ENCODE data around the gene ELP5.

The ELP5 gene

GRCh38 chr17:7293159-7293558 is 41.1 kb downstream of the ELP5 start:
- H3K4ac ChIP-seq (ENCODE audit: low read depth, low read length), result no peak overlapping the region
- H3K9ac ChIP-seq (ENCODE audit: low read length), result no peak overlapping the region
- H4K91ac ChIP-seq (ENCODE audit: low read depth, low read length), result no peak overlapping the region
- peaks cover 23% of the 10 kb centered on the region for H3K27me3 ChIP-seq (ENCODE audit: insufficient read depth, low read length)
- H4K12ac ChIP-seq (ENCODE audit: low read depth, low read length), result no peak overlapping the region
- H3K18ac ChIP-seq (ENCODE audit: low read length), result no peak overlapping the region
- H3K4me2 ChIP-seq (ENCODE audit: low read length), result no peak overlapping the region
- H3K36me3 ChIP-seq (ENCODE audit: control insufficient read depth in 1 of 2, insufficient read depth in 2 of 2, low read length in 2 of 2), result no peaks in the 10 kb centered on the region
- H2AK5ac ChIP-seq (ENCODE audit: low read length), result no peak overlapping the region
- H2BK12ac ChIP-seq (ENCODE audit: low read length), result no peak overlapping the region
- peaks cover 5% of the 10 kb centered on the region for H3K9me3 ChIP-seq (ENCODE audit: insufficient read depth, low read depth, low read length)
- H2BK5ac ChIP-seq (ENCODE audit: low read depth, low read length, poor library complexity), result no peak overlapping the region
- H3K14ac ChIP-seq (ENCODE audit: low read length), result no peak overlapping the region
- no peaks in the 10 kb centered on the region for H3K79me2 ChIP-seq (ENCODE audit: control insufficient read depth, insufficient read depth, low read length, poor library complexity)
- WGBS (ENCODE audit: extremely low coverage, insufficient coverage, insufficient read length), result no CpG with 5 or more reads among the region's 11 CpGs
- no peak overlapping the region for H4K8ac ChIP-seq (ENCODE audit: low read depth, low read length)
- DNase-seq, result no peak
- peaks cover 4 to 8% of the 10 kb centered on the region in 2 experiments for H3K4me1 ChIP-seq (ENCODE audit: control insufficient read depth in 1 of 2, insufficient read depth in 2 of 2, low read length in 2 of 2)
- no peak overlapping the region for H2AFZ ChIP-seq (ENCODE audit: insufficient read depth, low read length, poor library complexity)
- no peaks in the 10 kb centered on the region for H3K79me1 ChIP-seq (ENCODE audit: low read length)
- no peak overlapping the region for H3K27ac ChIP-seq (ENCODE audit: low read depth, low read length)
- no peak overlapping the region for H3K23ac ChIP-seq (ENCODE audit: low read length)
- no peak overlapping the region for H2BK120ac ChIP-seq (ENCODE audit: insufficient read depth, low read length, poor library complexity)
- no peak overlapping the region for H3K4me3 ChIP-seq (ENCODE audit: low read depth, low read length)

DNA sequence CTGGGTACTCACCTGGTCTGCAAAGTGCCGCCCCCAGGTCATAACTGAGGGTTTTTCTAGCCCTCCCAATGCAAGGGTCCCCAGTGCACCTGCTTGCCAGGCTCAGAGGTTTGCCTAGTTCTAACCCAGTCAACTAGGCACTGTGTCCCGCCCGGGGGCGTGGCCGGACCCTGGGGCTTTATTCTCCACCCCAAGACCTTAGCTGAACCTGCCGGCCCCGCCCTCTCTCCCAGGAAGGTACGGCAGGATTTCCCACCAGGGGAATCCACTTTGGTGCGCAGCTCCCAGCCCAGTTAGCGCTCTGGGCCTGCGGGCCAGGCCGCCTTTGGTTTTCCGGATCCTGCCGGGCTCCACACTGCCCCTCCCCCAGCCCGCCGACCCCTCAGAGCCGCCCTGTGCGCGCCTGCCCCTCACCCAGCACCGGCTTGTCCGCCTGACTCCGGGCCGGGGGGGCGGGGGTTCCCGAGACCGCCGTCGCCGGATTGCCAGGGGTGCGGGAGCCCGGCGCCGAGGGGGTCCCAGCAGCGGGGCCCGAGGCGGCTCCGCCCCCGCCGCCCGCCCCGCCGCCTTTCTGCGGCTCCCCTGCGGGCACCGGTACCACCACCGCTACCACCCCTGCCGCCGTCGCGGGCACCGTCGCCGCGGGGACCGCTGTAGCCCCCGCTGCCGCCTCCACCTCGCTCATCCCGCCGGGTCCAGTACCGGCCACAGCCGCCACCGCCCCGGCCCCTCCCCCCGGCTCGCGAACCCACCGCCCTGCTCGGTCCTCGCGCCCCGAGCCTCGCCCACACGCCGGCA is 42.0 kb downstream of the ELP5 start:
- no peak overlapping the region for H2BK5ac ChIP-seq (ENCODE audit: low read depth, low read length, poor library complexity)
- H2AFZ ChIP-seq (ENCODE audit: insufficient read depth, low read length, poor library complexity), result no peak overlapping the region
- WGBS (ENCODE audit: extremely low coverage, insufficient coverage, insufficient read length), result no CpG with 5 or more reads among the region's 75 CpGs
- H3K27ac ChIP-seq (ENCODE audit: low read depth, low read length), result no peak overlapping the region
- H4K91ac ChIP-seq (ENCODE audit: low read depth, low read length), result no peak overlapping the region
- H3K4me1 ChIP-seq (ENCODE audit: control insufficient read depth in 1 of 2, insufficient read depth in 2 of 2, low read length in 2 of 2), result peaks cover 4 to 8% of the 10 kb centered on the region in 2 experiments
- no peak overlapping the region for H2BK120ac ChIP-seq (ENCODE audit: insufficient read depth, low read length, poor library complexity)
- peaks cover 5% of the 10 kb centered on the region for H3K9me3 ChIP-seq (ENCODE audit: insufficient read depth, low read depth, low read length)
- DNase-seq, result peak; percentile 27 to 54
- H3K79me1 ChIP-seq (ENCODE audit: low read length), result no peaks in the 10 kb centered on the region
- H3K36me3 ChIP-seq (ENCODE audit: control insufficient read depth in 1 of 2, insufficient read depth in 2 of 2, low read length in 2 of 2), result no peaks in the 10 kb centered on the region
- H4K12ac ChIP-seq (ENCODE audit: low read depth, low read length), result no peak overlapping the region
- peaks cover 21% of the 10 kb centered on the region for H3K27me3 ChIP-seq (ENCODE audit: insufficient read depth, low read length)
- no peaks in the 10 kb centered on the region for H3K79me2 ChIP-seq (ENCODE audit: control insufficient read depth, insufficient read depth, low read length, poor library complexity)
- H3K14ac ChIP-seq (ENCODE audit: low read length), result no peak overlapping the region
- no peak overlapping the region for H2BK12ac ChIP-seq (ENCODE audit: low read length)
- no peak overlapping the region for H3K4ac ChIP-seq (ENCODE audit: low read depth, low read length)
- no peak overlapping the region for H3K18ac ChIP-seq (ENCODE audit: low read length)
- H4K8ac ChIP-seq (ENCODE audit: low read depth, low read length), result no peak overlapping the region
- H3K4me2 ChIP-seq (ENCODE audit: low read length), result peak overlapping the region; percentile 38
- H2AK5ac ChIP-seq (ENCODE audit: low read length), result no peak overlapping the region
- no peak overlapping the region for H3K23ac ChIP-seq (ENCODE audit: low read length)
- H3K9ac ChIP-seq (ENCODE audit: low read length), result no peak overlapping the region
- no peak overlapping the region for H3K4me3 ChIP-seq (ENCODE audit: low read depth, low read length)

DNA sequence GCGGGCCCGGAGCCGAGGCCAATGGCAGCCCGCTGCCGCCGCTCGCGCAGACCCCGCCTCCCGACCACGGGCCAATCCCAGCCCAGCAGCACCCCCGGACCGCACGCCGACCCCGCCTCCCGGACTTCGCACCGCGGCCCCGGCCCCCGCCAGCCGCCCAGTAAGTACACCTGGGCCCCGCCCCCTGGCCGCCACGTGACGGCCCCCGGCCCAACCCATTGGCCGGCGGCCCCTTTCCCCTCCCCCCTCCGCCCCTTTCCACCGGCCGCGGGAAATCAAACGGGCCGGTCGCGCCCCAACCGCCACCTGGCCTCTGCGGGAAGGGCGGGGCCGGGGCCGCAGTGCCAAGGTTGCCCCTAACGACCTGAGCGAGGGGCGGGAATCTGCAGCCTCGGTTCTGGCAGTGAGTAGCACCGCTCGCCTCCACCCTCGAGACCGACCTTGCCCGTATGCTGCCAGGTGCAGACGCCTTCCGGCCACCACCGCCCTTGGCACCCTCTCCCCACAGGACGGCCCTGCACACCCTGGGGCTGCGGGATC is 42.7 kb downstream of the ELP5 start, which contains the start of gene YBX2:
TSS of gene YBX2 (minus strand) at position 26 of the 540 bp plus-strand sequence. CDS start 139 bp downstream, outside the sequence.
- Histone ChIP-seq H4K91ac (ENCODE audit: low read depth, low read length) (no peak within 1 kb of the TSS), H2BK12ac (ENCODE audit: low read length) (no peak within 1 kb of the TSS), H3K9ac (ENCODE audit: low read length) (no peak within 1 kb of the TSS), H3K4ac (ENCODE audit: low read depth, low read length) (no peak within 1 kb of the TSS), H3K36me3 (ENCODE audit: control insufficient read depth in 1 of 2, insufficient read depth in 2 of 2, low read length in 2 of 2) (no peaks in the 10 kb centered on the region), H3K4me3 (ENCODE audit: low read depth, low read length) (no peak within 1 kb of the TSS), H3K18ac (ENCODE audit: low read length) (no peak within 1 kb of the TSS), H3K9me3 (ENCODE audit: insufficient read depth, low read depth, low read length) (peaks cover 5% of the 10 kb centered on the region), H3K27ac (ENCODE audit: low read depth, low read length) (no peak within 1 kb of the TSS), H4K12ac (ENCODE audit: low read depth, low read length) (no peak within 1 kb of the TSS), H3K79me2 (ENCODE audit: control insufficient read depth, insufficient read depth, low read length, poor library complexity) (no peaks in the 10 kb centered on the region), H3K27me3 (ENCODE audit: insufficient read depth, low read length) (peaks cover 21% of the 10 kb centered on the region), H3K23ac (ENCODE audit: low read length) (no peak within 1 kb of the TSS), H2AK5ac (ENCODE audit: low read length) (no peak within 1 kb of the TSS), H2BK5ac (ENCODE audit: low read depth, low read length, poor library complexity) (no peak within 1 kb of the TSS), H3K79me1 (ENCODE audit: low read length) (no peaks in the 10 kb centered on the region), H3K4me2 (ENCODE audit: low read length) (peak within 1 kb of the TSS; percentile 46), H3K4me1 (ENCODE audit: control insufficient read depth in 1 of 2, insufficient read depth in 2 of 2, low read length in 2 of 2) (peaks cover 4 to 8% of the 10 kb centered on the region in 2 experiments), H3K14ac (ENCODE audit: low read length) (no peak within 1 kb of the TSS), H4K8ac (ENCODE audit: low read depth, low read length) (peak within 1 kb of the TSS; percentile 48), H2AFZ (ENCODE audit: insufficient read depth, low read length, poor library complexity) (peak within 1 kb of the TSS; percentile 20), H2BK120ac (ENCODE audit: insufficient read depth, low read length, poor library complexity) (no peak within 1 kb of the TSS)
- WGBS (ENCODE audit: extremely low coverage, insufficient coverage, insufficient read length), result no CpG with 5 or more reads among the region's 57 CpGs
- peak; percentile 59 to 66 for DNase-seq

GRCh38 chr17:7295230-7296180 is 43.5 kb downstream of the ELP5 start:
- Histone ChIP-seq H3K4me2 (ENCODE audit: low read length) (peak overlapping the region; percentile 45), H4K91ac (ENCODE audit: low read depth, low read length) (no peak overlapping the region), H2BK12ac (ENCODE audit: low read length) (no peak overlapping the region), H3K18ac (ENCODE audit: low read length) (no peak overlapping the region), H3K27me3 (ENCODE audit: insufficient read depth, low read length) (peaks cover 21% of the 10 kb centered on the region), H3K4me1 (ENCODE audit: control insufficient read depth in 1 of 2, insufficient read depth in 2 of 2, low read length in 2 of 2) (peaks cover 4 to 8% of the 10 kb centered on the region in 2 experiments), H2BK120ac (ENCODE audit: insufficient read depth, low read length, poor library complexity) (no peak overlapping the region), H3K9ac (ENCODE audit: low read length) (no peak overlapping the region), H2BK5ac (ENCODE audit: low read depth, low read length, poor library complexity) (no peak overlapping the region), H3K4me3 (ENCODE audit: low read depth, low read length) (no peak overlapping the region), H3K79me2 (ENCODE audit: control insufficient read depth, insufficient read depth, low read length, poor library complexity) (no peaks in the 10 kb centered on the region), H4K8ac (ENCODE audit: low read depth, low read length) (no peak overlapping the region), H3K9me3 (ENCODE audit: insufficient read depth, low read depth, low read length) (peaks cover 5% of the 10 kb centered on the region), H2AK5ac (ENCODE audit: low read length) (no peak overlapping the region), H3K4ac (ENCODE audit: low read depth, low read length) (no peak overlapping the region), H4K12ac (ENCODE audit: low read depth, low read length) (no peak overlapping the region), H2AFZ (ENCODE audit: insufficient read depth, low read length, poor library complexity) (no peak overlapping the region), H3K14ac (ENCODE audit: low read length) (no peak overlapping the region), H3K23ac (ENCODE audit: low read length) (no peak overlapping the region), H3K36me3 (ENCODE audit: control insufficient read depth in 1 of 2, insufficient read depth in 2 of 2, low read length in 2 of 2) (no peaks in the 10 kb centered on the region), H3K79me1 (ENCODE audit: low read length) (no peaks in the 10 kb centered on the region), H3K27ac (ENCODE audit: low read depth, low read length) (no peak overlapping the region)
- DNase-seq, result peak; percentile 33 to 62
- no CpG with 5 or more reads among the region's 42 CpGs for WGBS (ENCODE audit: extremely low coverage, insufficient coverage, insufficient read length)

Measured in trophoblast cell (in vitro differentiated cells and primary cell).